Activated T-cell treated with anti-CD3 and anti-CD28 coated beads, Interleukin-2, amount 50 U/mL, for 24 hours (primary cell): ENCODE results near the gene RAB42.
"Not testable (repeated sequence)": the region's sequence is repeated elsewhere in the genome, so short reads cannot be mapped to it uniquely, and the experiment has no call there.

Experiments
- DNase-seq: peaks from one replicate; pipeline ENCODE4 v3.0.0-alpha.2; 2020
- H3K27ac Mint-ChIP-seq: 2 replicates; pipeline ENCODE4 v1.8.0; 2020; ENCODE audit warnings: mild to moderate bottlenecking, mixed read lengths
- H3K27me3 Mint-ChIP-seq: 2 replicates; pipeline ENCODE4 v1.8.0; 2020; ENCODE audit warnings: mixed read lengths
- H3K36me3 Mint-ChIP-seq: 2 replicates; pipeline ENCODE4 v1.8.0; 2020; ENCODE audit warnings: low read depth, mixed read lengths
- H3K4me1 Mint-ChIP-seq: 2 replicates; pipeline ENCODE4 v1.8.0; 2020; ENCODE audit warnings: low read depth, mixed read lengths
- H3K4me3 Mint-ChIP-seq: 2 replicates; pipeline ENCODE4 v1.8.0; 2020; ENCODE audit warnings: mild to moderate bottlenecking, moderate library complexity, mixed read lengths
- H3K9me3 Mint-ChIP-seq: 2 replicates; pipeline ENCODE4 v1.8.0; 2020; ENCODE audit warnings: mixed read lengths

The RAB42 gene

GRCh38 chr1:28591708-28592320 lies at the start of gene RAB42:
TSS of gene RAB42 (plus strand) at chr1:28592265. CDS start at chr1:28592512, 247 bp downstream.
- H3K27ac Mint-ChIP-seq = no peak within 1 kb of the TSS
- peaks cover 7% of the 10 kb centered on the region for H3K36me3 Mint-ChIP-seq
- peaks cover 17% of the 10 kb centered on the region for H3K27me3 Mint-ChIP-seq
- no peak for DNase-seq
- no peaks in the 10 kb centered on the region for H3K9me3 Mint-ChIP-seq
- peaks cover 6% of the 10 kb centered on the region for H3K4me1 Mint-ChIP-seq
- peak within 1 kb of the TSS; percentile 73 for H3K4me3 Mint-ChIP-seq

- DNase-seq = no peak
- Mint-ChIP-seq H3K27me3 (no peaks in the 10 kb centered on the region), H3K9me3 (no peaks in the 10 kb centered on the region), H3K4me3 (no peak overlapping the region), H3K36me3 (peaks cover 2% of the 10 kb centered on the region), H3K4me1 (no peaks in the 10 kb centered on the region), H3K27ac (no peak overlapping the region)
Observed at GRCh38 chr1:28545246-28545628, 46.8 kb upstream of the RAB42 start.

GRCh38 chr1:28548318-28548717 lies 43.7 kb upstream of the RAB42 start:
- DNase-seq = no peak
- Mint-ChIP-seq H3K4me1 (peaks cover 14% of the 10 kb centered on the region), H3K4me3 (no peak overlapping the region), H3K27ac (no peak overlapping the region), H3K27me3 (no peaks in the 10 kb centered on the region), H3K9me3 (no peaks in the 10 kb centered on the region), H3K36me3 (peaks cover 5% of the 10 kb centered on the region)

GRCh38 chr1:28551381-28551780 lies 40.7 kb upstream of the RAB42 start:
- Mint-ChIP-seq H3K4me3 (no peak overlapping the region), H3K9me3 (no peaks in the 10 kb centered on the region), H3K4me1 (peaks cover 25% of the 10 kb centered on the region), H3K27me3 (no peaks in the 10 kb centered on the region), H3K27ac (peak overlapping the region; percentile 27), H3K36me3 (peaks cover 33% of the 10 kb centered on the region)
- no peak for DNase-seq

GRCh38 chr1:28552758-28553663 lies 39.1 kb upstream of the RAB42 start, which contains the start of gene TRNAU1AP:
TSS of gene TRNAU1AP (plus strand) at chr1:28553085. CDS start at chr1:28553111, 26 bp downstream.
- Mint-ChIP-seq H3K9me3 (no peaks in the 10 kb centered on the region), H3K27ac (peak within 1 kb of the TSS; percentile 98), H3K4me3 (peak within 1 kb of the TSS; percentile 99), H3K36me3 (peaks cover 42% of the 10 kb centered on the region), H3K4me1 (peaks cover 25% of the 10 kb centered on the region), H3K27me3 (no peaks in the 10 kb centered on the region)
- peak; percentile 97 for DNase-seq

GRCh38 chr1:28560886-28561285 lies 31.2 kb upstream of the RAB42 start:
- Mint-ChIP-seq H3K27ac (no peak overlapping the region), H3K27me3 (no peaks in the 10 kb centered on the region), H3K4me1 (no peaks in the 10 kb centered on the region), H3K36me3 (peaks cover 78% of the 10 kb centered on the region), H3K9me3 (no peaks in the 10 kb centered on the region), H3K4me3 (no peak overlapping the region)
- DNase-seq = no peak

GRCh38 chr1:28564310-28564709 lies 27.8 kb upstream of the RAB42 start:
- Mint-ChIP-seq H3K4me1 (no peaks in the 10 kb centered on the region), H3K36me3 (peaks cover 85% of the 10 kb centered on the region), H3K9me3 (no peaks in the 10 kb centered on the region), H3K27ac (no peak overlapping the region), H3K4me3 (no peak overlapping the region), H3K27me3 (no peaks in the 10 kb centered on the region)
- DNase-seq = no peak

- Mint-ChIP-seq H3K4me1 (no peaks in the 10 kb centered on the region), H3K27ac (no peak overlapping the region), H3K4me3 (no peak overlapping the region), H3K9me3 (no peaks in the 10 kb centered on the region), H3K36me3 (peaks cover 82% of the 10 kb centered on the region), H3K27me3 (no peaks in the 10 kb centered on the region)
- DNase-seq = no peak
Observed at GRCh38 chr1:28565040-28565439, 27.0 kb upstream of the RAB42 start.

GRCh38 chr1:28565726-28566125 lies 26.3 kb upstream of the RAB42 start:
- H3K27ac Mint-ChIP-seq = no peak overlapping the region
- H3K4me1 Mint-ChIP-seq = no peaks in the 10 kb centered on the region
- DNase-seq = no peak
- no peaks in the 10 kb centered on the region for H3K27me3 Mint-ChIP-seq
- no peak overlapping the region for H3K4me3 Mint-ChIP-seq
- H3K36me3 Mint-ChIP-seq = peaks cover 82% of the 10 kb centered on the region
- no peaks in the 10 kb centered on the region for H3K9me3 Mint-ChIP-seq

- H3K36me3 Mint-ChIP-seq = peaks cover 82% of the 10 kb centered on the region
- H3K27ac Mint-ChIP-seq = peak overlapping the region; percentile 22
- H3K27me3 Mint-ChIP-seq = no peaks in the 10 kb centered on the region
- H3K9me3 Mint-ChIP-seq = no peaks in the 10 kb centered on the region
- H3K4me3 Mint-ChIP-seq = no peak overlapping the region
- DNase-seq = no peak
- H3K4me1 Mint-ChIP-seq = no peaks in the 10 kb centered on the region
Observed at GRCh38 chr1:28566931-28567330, 25.1 kb upstream of the RAB42 start.

- Mint-ChIP-seq H3K36me3 (peaks cover 77% of the 10 kb centered on the region), H3K9me3 (no peaks in the 10 kb centered on the region), H3K4me1 (no peaks in the 10 kb centered on the region), H3K27ac (no peak overlapping the region), H3K4me3 (no peak overlapping the region), H3K27me3 (no peaks in the 10 kb centered on the region)
- no peak for DNase-seq
Observed at GRCh38 chr1:28571911-28572310, 20.2 kb upstream of the RAB42 start.

- not testable (repeated sequence) for H3K4me3 Mint-ChIP-seq, H3K27me3 Mint-ChIP-seq, DNase-seq, H3K27ac Mint-ChIP-seq, H3K4me1 Mint-ChIP-seq, H3K9me3 Mint-ChIP-seq
- H3K36me3 Mint-ChIP-seq = peaks cover 77% of the 10 kb centered on the region
Observed at GRCh38 chr1:28572891-28573290, 19.2 kb upstream of the RAB42 start.

- DNase-seq = no peak
- H3K4me1 Mint-ChIP-seq = peaks cover 12% of the 10 kb centered on the region
- H3K27ac Mint-ChIP-seq = no peak overlapping the region
- H3K9me3 Mint-ChIP-seq = no peaks in the 10 kb centered on the region
- H3K4me3 Mint-ChIP-seq = no peak overlapping the region
- H3K36me3 Mint-ChIP-seq = peaks cover 77% of the 10 kb centered on the region
- no peaks in the 10 kb centered on the region for H3K27me3 Mint-ChIP-seq
Observed at GRCh38 chr1:28573564-28573963, 18.5 kb upstream of the RAB42 start.

GRCh38 chr1:28577052-28577678 lies 14.9 kb upstream of the RAB42 start:
- DNase-seq = peak; percentile 72
- H3K9me3 Mint-ChIP-seq = no peaks in the 10 kb centered on the region
- peaks cover 31% of the 10 kb centered on the region for H3K4me1 Mint-ChIP-seq
- H3K4me3 Mint-ChIP-seq = peak overlapping the region; percentile 95
- H3K27ac Mint-ChIP-seq = peak overlapping the region; percentile 98
- H3K36me3 Mint-ChIP-seq = peaks cover 81% of the 10 kb centered on the region
- H3K27me3 Mint-ChIP-seq = no peaks in the 10 kb centered on the region
